VCaP (cell line): ENCODE measurements around the gene PAX6.

Experiments
- H3K27ac ChIP-seq: fragments of 450-650 bp; 2 replicates; pipeline ENCODE4 v1.5.1; 2017
- TF ChIP-seq, protein P1 (sequence below): fragments of 450-650 bp; conservative IDR thresholded peaks from 2 replicates; pipeline ENCODE4 v1.5.1; 2017; ENCODE audit warnings: mild to moderate bottlenecking, moderate library complexity

The PAX6 gene

DNA sequence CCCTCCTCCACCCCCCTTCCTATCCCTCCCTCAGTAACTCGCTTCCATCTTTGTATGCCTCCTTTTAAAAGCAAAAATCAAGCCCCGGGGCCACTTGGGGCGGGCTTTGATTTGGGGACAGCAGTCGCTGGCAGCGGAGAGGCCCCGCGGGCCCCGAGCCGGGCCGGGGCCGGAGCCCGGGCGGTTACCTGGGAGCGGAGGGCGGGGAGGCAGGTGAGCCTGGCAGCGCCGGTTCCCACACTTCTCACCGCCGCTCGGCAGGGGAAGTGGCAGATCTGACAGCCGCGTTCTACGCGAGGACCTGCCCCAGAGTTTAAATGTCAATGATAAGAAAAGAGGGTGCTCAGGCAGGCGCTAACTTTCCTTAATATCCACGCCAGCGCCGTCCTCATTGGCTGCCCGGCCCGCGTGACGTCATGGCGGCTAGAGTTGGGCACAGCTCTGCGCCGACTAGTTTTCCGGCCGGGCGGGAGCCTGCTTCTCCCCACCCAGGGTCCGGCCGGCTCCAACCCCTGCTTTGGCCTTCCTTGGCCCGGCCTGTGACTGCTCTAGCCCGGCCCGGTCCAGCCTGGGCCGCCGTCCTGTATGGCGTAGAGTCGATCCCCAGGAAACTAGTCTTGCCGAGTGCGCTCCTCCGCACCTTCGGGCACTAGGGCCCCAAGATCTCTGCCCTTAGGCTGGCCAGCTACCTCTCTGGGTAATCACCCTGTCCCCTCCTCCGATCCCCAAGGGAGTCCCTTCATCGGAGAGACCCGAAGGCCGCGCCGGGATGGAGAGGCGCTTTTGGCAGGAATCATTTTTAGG lies 6.7 kb upstream of the PAX6 start:
- no peak overlapping the region for H3K27ac ChIP-seq
- TF ChIP-seq, protein P1, sequence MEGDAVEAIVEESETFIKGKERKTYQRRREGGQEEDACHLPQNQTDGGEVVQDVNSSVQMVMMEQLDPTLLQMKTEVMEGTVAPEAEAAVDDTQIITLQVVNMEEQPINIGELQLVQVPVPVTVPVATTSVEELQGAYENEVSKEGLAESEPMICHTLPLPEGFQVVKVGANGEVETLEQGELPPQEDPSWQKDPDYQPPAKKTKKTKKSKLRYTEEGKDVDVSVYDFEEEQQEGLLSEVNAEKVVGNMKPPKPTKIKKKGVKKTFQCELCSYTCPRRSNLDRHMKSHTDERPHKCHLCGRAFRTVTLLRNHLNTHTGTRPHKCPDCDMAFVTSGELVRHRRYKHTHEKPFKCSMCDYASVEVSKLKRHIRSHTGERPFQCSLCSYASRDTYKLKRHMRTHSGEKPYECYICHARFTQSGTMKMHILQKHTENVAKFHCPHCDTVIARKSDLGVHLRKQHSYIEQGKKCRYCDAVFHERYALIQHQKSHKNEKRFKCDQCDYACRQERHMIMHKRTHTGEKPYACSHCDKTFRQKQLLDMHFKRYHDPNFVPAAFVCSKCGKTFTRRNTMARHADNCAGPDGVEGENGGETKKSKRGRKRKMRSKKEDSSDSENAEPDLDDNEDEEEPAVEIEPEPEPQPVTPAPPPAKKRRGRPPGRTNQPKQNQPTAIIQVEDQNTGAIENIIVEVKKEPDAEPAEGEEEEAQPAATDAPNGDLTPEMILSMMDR: no peak

DNA sequence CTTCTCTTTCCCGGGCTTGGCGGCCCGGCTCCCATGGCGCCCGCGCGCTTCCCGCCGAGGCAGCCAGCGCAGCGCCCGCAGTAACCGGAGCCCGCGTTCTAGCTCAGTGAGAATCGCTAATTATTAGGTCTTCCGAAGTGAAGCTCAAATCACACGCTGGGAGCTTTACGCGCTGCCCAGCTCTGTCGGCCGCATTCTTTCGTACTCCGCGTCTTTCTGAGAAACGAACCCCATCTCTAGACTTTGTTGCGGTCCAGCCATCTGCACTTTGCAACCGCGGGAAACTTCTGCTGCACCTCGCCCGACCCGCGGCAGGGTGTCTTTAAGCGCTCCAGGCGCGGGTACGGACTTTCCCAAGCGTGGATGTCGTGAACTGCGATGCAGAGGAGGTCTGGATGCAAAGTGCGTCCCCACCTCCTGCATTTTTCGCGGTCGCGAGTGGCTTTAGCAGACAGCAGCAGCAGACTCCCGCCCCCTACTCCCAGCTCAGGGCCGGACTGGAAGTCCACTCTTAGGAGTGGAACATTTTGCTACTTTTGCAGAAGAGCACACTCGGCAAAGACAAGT lies 6.0 kb upstream of the PAX6 start:
- TF ChIP-seq, protein P1: no peak
- no peak overlapping the region for H3K27ac ChIP-seq

DNA sequence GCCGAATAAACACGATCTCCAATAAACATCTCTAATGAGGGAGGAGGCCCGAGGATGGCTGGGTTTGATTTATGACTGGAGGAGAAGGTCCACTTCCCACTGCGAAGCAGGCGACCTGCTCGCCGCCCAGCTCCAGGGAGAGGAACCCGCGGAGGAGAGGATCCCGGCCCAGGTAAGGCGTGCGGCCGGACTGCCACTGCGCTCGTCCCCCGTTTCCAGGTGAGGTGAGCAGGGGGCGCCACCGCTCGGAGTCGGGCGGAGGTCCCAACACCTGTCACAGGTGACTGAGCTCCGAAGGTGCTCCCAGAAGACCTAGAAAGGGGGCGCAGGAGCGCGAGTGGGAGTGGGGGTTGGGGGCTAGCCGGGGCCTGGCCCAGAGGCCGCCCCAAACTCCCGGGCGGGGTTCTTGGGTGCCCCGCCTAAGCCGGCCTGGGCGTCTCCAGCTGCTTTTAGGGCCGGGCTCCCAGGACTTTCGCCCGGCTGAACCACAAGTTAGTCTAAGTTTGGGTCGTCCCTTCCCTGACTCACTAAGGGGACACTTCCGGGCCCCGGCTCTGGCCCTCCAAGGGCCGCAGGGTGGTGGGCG lies 5.4 kb upstream of the PAX6 start:
- no peak overlapping the region for H3K27ac ChIP-seq
- TF ChIP-seq, protein P1: no peak

DNA sequence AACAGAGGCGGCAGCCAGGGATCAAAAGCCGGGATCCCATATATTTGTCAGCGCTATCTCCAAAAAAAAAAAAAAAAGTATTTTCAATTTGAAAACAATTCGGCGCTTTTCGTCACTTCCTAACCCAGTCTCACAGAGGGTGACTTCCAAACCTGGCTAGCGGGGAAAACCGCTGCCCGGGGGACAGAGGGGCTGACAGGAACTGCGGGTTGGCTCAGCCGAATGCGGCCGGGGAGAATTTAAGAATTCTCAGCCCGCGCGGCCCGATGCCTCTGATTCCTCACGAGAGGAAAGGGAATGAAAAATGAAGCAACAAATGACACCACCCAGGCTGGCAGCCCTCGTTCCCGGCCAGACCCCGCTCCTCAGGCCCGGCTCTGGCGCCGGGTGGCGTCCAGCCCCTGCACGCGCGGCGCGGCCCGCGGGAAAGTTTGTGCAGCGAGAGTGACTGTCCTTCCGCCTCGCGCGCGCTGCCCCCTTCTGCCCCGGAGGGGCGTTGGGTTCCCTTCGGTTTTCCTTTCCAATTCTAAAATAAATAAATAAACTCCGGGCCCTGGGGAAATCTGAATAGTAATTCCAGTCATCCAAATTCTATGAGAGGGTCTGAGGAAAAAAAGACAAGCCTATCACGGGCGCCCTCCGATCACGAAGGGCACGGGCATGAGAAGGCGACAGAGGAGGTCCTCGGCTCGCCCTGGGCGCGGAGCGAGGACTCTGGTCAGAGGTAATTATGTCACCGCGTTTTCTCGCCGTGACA lies 4.8 kb upstream of the PAX6 start:
- TF ChIP-seq, protein P1: no peak
- no peak overlapping the region for H3K27ac ChIP-seq

DNA sequence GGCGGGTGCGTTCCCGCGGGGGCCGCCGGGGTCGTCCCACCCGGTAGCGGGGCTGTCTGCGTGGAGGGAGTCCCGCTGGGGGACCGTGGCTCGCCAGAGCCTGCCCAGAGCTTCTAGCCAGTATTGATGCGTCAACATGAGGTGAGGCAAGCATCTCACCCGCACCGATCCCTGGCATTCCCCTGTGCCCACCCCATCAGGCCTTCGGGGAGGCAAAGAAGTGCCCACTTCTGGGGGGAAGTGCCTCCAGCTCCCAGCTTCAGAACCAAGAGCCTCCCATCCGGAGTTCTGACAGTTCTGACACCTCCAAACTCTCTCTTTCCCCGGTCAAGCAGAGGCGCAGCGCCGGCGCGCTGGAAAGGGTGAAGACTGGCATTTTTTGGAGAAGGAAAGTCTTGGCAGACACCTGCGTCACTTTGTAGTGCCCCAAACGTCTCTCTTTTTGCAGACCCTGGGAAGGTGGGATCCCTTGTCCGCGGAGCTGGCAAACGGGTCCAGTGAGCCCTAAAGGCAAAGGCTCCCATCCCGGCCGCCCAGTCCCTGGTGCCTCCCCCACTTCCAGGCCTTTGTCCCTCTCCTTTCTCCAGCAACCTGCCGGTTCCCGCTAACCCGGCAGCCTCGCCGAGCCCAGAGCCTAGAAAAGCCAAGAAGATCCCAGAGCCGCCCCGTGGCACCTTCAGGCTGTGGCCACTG lies 3.2 kb upstream of the PAX6 start:
- H3K27ac ChIP-seq: no peak overlapping the region
- TF ChIP-seq, protein P1: no peak

DNA sequence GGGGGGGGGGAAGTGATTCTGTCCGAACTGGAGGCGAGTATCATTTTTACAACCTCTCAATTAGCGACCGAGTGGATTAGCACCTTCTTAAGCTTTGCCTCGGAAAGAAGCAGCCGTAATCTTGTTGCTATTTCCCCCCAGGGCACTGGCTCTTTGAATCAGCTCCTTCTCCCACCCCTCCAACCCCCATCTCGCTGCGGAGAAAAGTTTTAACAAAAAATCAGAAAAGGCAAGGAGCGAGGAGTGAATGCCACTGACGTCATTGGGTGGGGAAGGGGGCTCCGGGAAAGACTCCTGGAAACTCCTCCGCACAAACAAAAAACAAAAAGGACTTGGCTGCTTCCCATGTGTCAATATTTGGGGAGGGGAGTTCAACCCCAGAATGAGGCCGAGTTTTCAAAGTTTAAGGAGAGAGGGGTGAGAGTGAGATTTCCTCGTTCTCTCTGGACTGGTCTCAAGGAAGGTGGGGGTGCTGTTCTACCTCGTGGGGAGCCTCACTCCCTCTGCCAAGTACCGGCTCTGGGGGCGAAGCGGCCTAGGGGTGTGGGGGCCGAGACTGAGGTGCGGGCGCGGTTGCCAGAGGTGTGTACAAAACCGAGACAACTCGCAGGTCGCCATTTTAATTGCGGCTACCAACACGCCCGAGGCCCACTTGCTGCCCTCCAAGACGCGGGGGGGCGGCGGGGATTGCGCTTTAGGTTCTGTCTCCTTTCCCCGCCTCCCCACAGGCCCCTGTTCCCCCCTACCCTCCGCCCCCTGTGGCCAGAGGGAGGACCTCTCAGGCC lies 2.5 kb upstream of the PAX6 start:
- no peak overlapping the region for H3K27ac ChIP-seq
- TF ChIP-seq, protein P1: no peak
